ENCODE data around the gene TOMM7.

- TF ChIP-seq CTCF (IDR thresholded peaks at IDR 0.05) (no peak), POLR2AphosphoS5 (IDR thresholded peaks at IDR 0.05; ENCODE audit: low read depth, low read length) (no peak), REST (IDR thresholded peaks at IDR 0.05; ENCODE audit: insufficient read depth in 1 of 2, low read depth in 2 of 2, low read length in 1 of 2) (no peak), SIN3A (IDR thresholded peaks at IDR 0.05; ENCODE audit: borderline replicate concordance, insufficient read depth, low read depth, low read length) (no peak), TCF7L2 (IDR thresholded peaks at IDR 0.05; ENCODE audit: low read depth, low read length) (no peak)
Observed at GRCh38 chr7:22845221-22845834, 22.7 kb upstream of the TOMM7 start.

Data from Panc1 (cell line).